GM12874 (cell line): ENCODE data around the gene HOMER2.

Source experiments
- CTCF ChIP-seq: IDR thresholded peaks from 2 replicates; pipeline ENCODE4 v1.5.1; 2011; ENCODE audit warnings: low read depth, mild to moderate bottlenecking, control low read depth, low read length, moderate library complexity; ENCODE audit not compliant: insufficient read depth

The HOMER2 gene

GRCh38 chr15:82835391-82835917 lies 117.1 kb downstream of the HOMER2 start:
- no peak for TF ChIP-seq CTCF

- TF ChIP-seq CTCF = no peak
Measured at GRCh38 chr15:82833362-82833682, 119.2 kb downstream of the HOMER2 start.

- TF ChIP-seq CTCF = no peak
Measured at GRCh38 chr15:82832601-82833361, 119.7 kb downstream of the HOMER2 start.

- no peak for TF ChIP-seq CTCF
Measured at GRCh38 chr15:82831894-82832600, 120.5 kb downstream of the HOMER2 start.

- TF ChIP-seq CTCF = no peak
Measured at GRCh38 chr15:82830427-82831173, 121.9 kb downstream of the HOMER2 start.

GRCh38 chr15:82829234-82829633 lies 123.3 kb downstream of the HOMER2 start:
- TF ChIP-seq CTCF = no peak

- TF ChIP-seq CTCF = no peak
Measured at GRCh38 chr15:82828075-82828474, 124.4 kb downstream of the HOMER2 start.
